GM12878 (cell line): Measurements from ENCODE around the gene NMRK1. TPM values are rescaled to one million over a fixed set of nuclear protein-coding genes. Genes with fewer than 3 reads are reported as not detected.

Experiments
- CEBPZ ChIP-seq: fragments of 150-350 bp; IDR thresholded peaks from 2 replicates; pipeline ENCODE4 v1.6.1; 2016; ENCODE audit warnings: low read depth, low read length
- IRF5 ChIP-seq: fragments of 450-650 bp; IDR thresholded peaks from 2 replicates; pipeline ENCODE4 v1.6.1; 2017; ENCODE audit warnings: borderline replicate concordance
- TBL1XR1 ChIP-seq: IDR thresholded peaks from 2 replicates; pipeline ENCODE4 v1.6.1; 2012; ENCODE audit warnings: low read depth, low read length, improper control_type of control experiment
- ZBTB4 ChIP-seq: fragments of 450-650 bp; formaldehyde crosslinking; IDR thresholded peaks from 2 replicates; pipeline ENCODE4 v1.4.0; 2022; ENCODE audit warnings: mild to moderate bottlenecking, moderate library complexity
- polyA plus RNA-seq, 11 experiments: library from polyadenylated mRNA; depleted of rRNA in 4 of 11; unstranded in 6 of 11; stranded (reverse) in 5 of 11; fragments of >200 nt; fragmentation: Nextera tagmentation in 4 of 11; fragmentation: Illumina TruSeq in 1 of 11; extraction: Ambion mirVana in 4 of 11; extraction: Trizol in 1 of 11; gene quantifications; 1 replicate in 1 of 11; 2 replicates in 10 of 11; pipeline versions ENCODE4 v1.2.1 to v1.2.3, GENCODE V29; 2011 to 2016; ENCODE audit warnings: inconsistent platforms in 2 of 11, missing spikeins in 2 of 11, low read depth in 1 of 11
- total RNA-seq, 4 experiments: library from RNA; depleted of rRNA in 3 of 4; stranded (reverse); fragments of >200 nt in 3 of 4; fragmentation: Illumina TruSeq in 1 of 4; extraction: Trizol in 1 of 4; gene quantifications; 2 replicates each; pipeline versions ENCODE4 v1.2.1 to v1.2.3, GENCODE V29; 2013 to 2021

Gene NMRK1
- total and polyA plus RNA-seq, 10 of the 15 experiments (the other 5 are each of a cell fraction or from before 2014, with no cell fraction given): 8.4 to 17.2 (median 12.1) TPM

GRCh38 chr9:75019022-75019421 lies 68.9 kb downstream of the NMRK1 start (continued):
- TF ChIP-seq ZBTB4 (CRISPR knock-in tag) (no peak), CEBPZ (no peak), TBL1XR1 (no peak), IRF5 (no peak)
